ENCODE results near the gene DPP3.

DNA sequence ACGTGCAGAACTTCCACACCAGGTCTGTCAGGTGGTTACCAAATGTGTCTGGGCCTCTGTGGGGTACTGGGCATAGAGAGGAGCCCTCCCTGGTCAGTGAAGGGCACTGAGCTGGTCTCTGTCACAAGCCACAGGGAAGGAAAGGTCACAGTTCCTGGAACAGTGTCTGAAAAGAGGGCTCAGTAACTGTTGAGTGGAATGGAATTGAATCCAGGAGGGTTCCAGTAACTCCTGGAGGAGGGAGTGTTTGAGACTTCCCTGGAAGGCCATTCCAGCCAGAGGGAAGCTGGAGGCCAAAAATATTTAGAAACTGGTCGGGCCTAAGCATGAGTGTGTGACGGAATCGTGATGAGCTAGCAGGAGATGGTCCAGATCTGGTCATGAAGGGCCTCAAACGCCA lies 74.4 kb downstream of the DPP3 start:
- TF ChIP-seq, protein P1, sequence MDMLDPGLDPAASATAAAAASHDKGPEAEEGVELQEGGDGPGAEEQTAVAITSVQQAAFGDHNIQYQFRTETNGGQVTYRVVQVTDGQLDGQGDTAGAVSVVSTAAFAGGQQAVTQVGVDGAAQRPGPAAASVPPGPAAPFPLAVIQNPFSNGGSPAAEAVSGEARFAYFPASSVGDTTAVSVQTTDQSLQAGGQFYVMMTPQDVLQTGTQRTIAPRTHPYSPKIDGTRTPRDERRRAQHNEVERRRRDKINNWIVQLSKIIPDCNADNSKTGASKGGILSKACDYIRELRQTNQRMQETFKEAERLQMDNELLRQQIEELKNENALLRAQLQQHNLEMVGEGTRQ (IDR thresholded peaks at IDR 0.05), result no peak
- TF ChIP-seq CEBPB (IDR thresholded peaks at IDR 0.05), result no peak
- TF ChIP-seq, protein P2, sequence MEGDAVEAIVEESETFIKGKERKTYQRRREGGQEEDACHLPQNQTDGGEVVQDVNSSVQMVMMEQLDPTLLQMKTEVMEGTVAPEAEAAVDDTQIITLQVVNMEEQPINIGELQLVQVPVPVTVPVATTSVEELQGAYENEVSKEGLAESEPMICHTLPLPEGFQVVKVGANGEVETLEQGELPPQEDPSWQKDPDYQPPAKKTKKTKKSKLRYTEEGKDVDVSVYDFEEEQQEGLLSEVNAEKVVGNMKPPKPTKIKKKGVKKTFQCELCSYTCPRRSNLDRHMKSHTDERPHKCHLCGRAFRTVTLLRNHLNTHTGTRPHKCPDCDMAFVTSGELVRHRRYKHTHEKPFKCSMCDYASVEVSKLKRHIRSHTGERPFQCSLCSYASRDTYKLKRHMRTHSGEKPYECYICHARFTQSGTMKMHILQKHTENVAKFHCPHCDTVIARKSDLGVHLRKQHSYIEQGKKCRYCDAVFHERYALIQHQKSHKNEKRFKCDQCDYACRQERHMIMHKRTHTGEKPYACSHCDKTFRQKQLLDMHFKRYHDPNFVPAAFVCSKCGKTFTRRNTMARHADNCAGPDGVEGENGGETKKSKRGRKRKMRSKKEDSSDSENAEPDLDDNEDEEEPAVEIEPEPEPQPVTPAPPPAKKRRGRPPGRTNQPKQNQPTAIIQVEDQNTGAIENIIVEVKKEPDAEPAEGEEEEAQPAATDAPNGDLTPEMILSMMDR (IDR thresholded peaks at IDR 0.05), result no peak
- no peak for TF ChIP-seq MAZ (IDR thresholded peaks at IDR 0.05; ENCODE audit: borderline replicate concordance, low read depth, low read length)
- TF ChIP-seq, protein P3, sequence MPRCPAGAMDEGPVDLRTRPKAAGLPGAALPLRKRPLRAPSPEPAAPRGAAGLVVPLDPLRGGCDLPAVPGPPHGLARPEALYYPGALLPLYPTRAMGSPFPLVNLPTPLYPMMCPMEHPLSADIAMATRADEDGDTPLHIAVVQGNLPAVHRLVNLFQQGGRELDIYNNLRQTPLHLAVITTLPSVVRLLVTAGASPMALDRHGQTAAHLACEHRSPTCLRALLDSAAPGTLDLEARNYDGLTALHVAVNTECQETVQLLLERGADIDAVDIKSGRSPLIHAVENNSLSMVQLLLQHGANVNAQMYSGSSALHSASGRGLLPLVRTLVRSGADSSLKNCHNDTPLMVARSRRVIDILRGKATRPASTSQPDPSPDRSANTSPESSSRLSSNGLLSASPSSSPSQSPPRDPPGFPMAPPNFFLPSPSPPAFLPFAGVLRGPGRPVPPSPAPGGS (IDR thresholded peaks at IDR 0.05), result no peak
- no peak for TF ChIP-seq POLR2A (IDR thresholded peaks at IDR 0.05; ENCODE audit: low read length)
- TF ChIP-seq, protein P4, sequence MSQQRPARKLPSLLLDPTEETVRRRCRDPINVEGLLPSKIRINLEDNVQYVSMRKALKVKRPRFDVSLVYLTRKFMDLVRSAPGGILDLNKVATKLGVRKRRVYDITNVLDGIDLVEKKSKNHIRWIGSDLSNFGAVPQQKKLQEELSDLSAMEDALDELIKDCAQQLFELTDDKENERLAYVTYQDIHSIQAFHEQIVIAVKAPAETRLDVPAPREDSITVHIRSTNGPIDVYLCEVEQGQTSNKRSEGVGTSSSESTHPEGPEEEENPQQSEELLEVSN (IDR thresholded peaks at IDR 0.05; ENCODE audit: borderline replicate concordance, low read depth), result no peak
- no peak for TF ChIP-seq CHD4 (IDR thresholded peaks at IDR 0.05; ENCODE audit: borderline replicate concordance)
- TF ChIP-seq MYC (IDR thresholded peaks at IDR 0.05; ENCODE audit: borderline replicate concordance, low read length), result no peak
- no peak for TF ChIP-seq RCOR1 (IDR thresholded peaks at IDR 0.05; ENCODE audit: low read depth, low read length)
- TF ChIP-seq, protein P5, sequence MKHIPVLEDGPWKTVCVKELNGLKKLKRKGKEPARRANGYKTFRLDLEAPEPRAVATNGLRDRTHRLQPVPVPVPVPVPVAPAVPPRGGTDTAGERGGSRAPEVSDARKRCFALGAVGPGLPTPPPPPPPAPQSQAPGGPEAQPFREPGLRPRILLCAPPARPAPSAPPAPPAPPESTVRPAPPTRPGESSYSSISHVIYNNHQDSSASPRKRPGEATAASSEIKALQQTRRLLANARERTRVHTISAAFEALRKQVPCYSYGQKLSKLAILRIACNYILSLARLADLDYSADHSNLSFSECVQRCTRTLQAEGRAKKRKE (CRISPR knock-in tag; IDR thresholded peaks at IDR 0.05; ENCODE audit: low read depth), result no peak
- TF ChIP-seq PHF8 (IDR thresholded peaks at IDR 0.05; ENCODE audit: borderline replicate concordance, low read depth), result no peak
- no peak for TF ChIP-seq HDAC2 (IDR thresholded peaks at IDR 0.05)

Measured in A549 (cell line).